Mesothelial cell of epicardium (in vitro differentiated cells): ENCODE measurements around the gene ATP6V0E2. TPM values are rescaled to one million over a fixed set of nuclear protein-coding genes. Genes with fewer than 3 reads are reported as not detected.
"Not testable (repeated sequence)": the region's sequence is repeated elsewhere in the genome, so short reads cannot be mapped to it uniquely, and the experiment has no call there.

Source experiments
- DNase-seq, 2 experiments: peaks; one replicate each; pipeline ENCODE4 v3.0.0; 2021; ENCODE audit warnings: low spot score in 2 of 2; ENCODE audit not compliant: unreplicated experiment in 2 of 2
- H3K27ac Mint-ChIP-seq: 2 replicates; pipeline ENCODE4 v1.8.0; 2021; ENCODE audit warnings: mixed read lengths
- H3K27me3 Mint-ChIP-seq: 2 replicates; pipeline ENCODE4 v1.8.0; 2021; ENCODE audit warnings: low read depth, mixed read lengths
- H3K36me3 Mint-ChIP-seq: 2 replicates; pipeline ENCODE4 v1.8.0; 2021; ENCODE audit warnings: mixed read lengths
- H3K4me1 Mint-ChIP-seq: 2 replicates; pipeline ENCODE4 v1.8.0; 2021; ENCODE audit warnings: mixed read lengths
- H3K4me3 Mint-ChIP-seq: 2 replicates; pipeline ENCODE4 v1.8.0; 2021; ENCODE audit warnings: mild to moderate bottlenecking, moderate library complexity, mixed read lengths
- H3K9me3 Mint-ChIP-seq: 2 replicates; pipeline ENCODE4 v1.8.0; 2021; ENCODE audit warnings: mixed read lengths
- total RNA-seq: library from RNA; stranded (reverse); gene quantifications from 3 replicates; pipeline ENCODE4 v1.2.1, GENCODE V29; 2021
- TF ChIP-seq, protein P1 (sequence below): fragments of 200-600 bp; sonication (generic); IDR thresholded peaks from one replicate; pipeline ENCODE4 v1.5.0; 2021; ENCODE audit warnings: antibody characterized with exemption; ENCODE audit not compliant: unreplicated experiment

The ATP6V0E2 gene
- total RNA-seq, 1 donor from 2014 or later: 30.0 TPM

DNA sequence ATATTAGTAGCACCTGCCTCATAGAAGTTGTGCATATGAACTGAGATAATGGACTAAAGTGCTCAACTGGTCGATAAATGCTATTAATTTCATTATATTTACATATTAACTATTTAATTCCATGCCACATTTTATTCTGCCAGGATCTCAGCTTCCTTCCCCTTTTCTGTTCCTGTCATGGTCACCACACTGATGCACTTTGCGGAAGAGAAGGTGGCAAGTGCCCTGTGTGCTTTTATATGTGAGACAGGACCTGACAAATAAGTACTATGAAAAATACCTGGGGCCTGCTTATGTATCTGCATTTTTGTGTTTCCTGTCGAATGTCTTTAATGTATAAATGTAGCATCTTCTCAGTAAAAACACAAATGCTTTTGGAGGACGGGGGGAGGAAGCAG lies 12.2 kb downstream of the ATP6V0E2 start:
- peaks cover 2% of the 10 kb centered on the region for H3K4me1 Mint-ChIP-seq
- no peak for DNase-seq
- peaks cover 3% of the 10 kb centered on the region for H3K27me3 Mint-ChIP-seq
- no peak overlapping the region for H3K4me3 Mint-ChIP-seq
- peaks cover 5% of the 10 kb centered on the region for H3K36me3 Mint-ChIP-seq
- H3K27ac Mint-ChIP-seq: no peak overlapping the region
- no peaks in the 10 kb centered on the region for H3K9me3 Mint-ChIP-seq
- TF ChIP-seq, protein P1, sequence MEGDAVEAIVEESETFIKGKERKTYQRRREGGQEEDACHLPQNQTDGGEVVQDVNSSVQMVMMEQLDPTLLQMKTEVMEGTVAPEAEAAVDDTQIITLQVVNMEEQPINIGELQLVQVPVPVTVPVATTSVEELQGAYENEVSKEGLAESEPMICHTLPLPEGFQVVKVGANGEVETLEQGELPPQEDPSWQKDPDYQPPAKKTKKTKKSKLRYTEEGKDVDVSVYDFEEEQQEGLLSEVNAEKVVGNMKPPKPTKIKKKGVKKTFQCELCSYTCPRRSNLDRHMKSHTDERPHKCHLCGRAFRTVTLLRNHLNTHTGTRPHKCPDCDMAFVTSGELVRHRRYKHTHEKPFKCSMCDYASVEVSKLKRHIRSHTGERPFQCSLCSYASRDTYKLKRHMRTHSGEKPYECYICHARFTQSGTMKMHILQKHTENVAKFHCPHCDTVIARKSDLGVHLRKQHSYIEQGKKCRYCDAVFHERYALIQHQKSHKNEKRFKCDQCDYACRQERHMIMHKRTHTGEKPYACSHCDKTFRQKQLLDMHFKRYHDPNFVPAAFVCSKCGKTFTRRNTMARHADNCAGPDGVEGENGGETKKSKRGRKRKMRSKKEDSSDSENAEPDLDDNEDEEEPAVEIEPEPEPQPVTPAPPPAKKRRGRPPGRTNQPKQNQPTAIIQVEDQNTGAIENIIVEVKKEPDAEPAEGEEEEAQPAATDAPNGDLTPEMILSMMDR: no peak

DNA sequence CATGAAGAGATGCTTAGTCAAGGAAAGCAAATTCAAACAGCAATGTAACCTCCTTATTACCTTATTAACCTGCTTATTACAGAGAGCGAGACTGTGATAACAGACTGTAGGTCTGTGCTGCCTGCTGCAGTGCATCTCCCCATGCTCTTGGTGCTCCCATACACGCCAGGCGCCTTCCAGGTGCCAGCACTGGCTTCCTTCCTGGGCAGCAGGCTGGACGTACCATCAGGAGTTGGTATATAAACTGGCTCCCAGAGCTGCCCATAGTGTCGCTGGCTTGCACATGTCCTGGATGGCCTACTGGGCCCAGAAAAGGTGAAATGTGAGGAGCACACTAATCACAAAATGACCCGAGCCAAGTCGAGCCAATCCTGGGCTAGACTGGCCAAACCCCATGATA lies 13.5 kb downstream of the ATP6V0E2 start:
- H3K27ac Mint-ChIP-seq: no peak overlapping the region
- H3K4me1 Mint-ChIP-seq: peaks cover 2% of the 10 kb centered on the region
- no peak overlapping the region for H3K4me3 Mint-ChIP-seq
- no peak for DNase-seq
- TF ChIP-seq, protein P1: no peak
- no peaks in the 10 kb centered on the region for H3K9me3 Mint-ChIP-seq
- H3K36me3 Mint-ChIP-seq: peaks cover 5% of the 10 kb centered on the region
- peaks cover 6% of the 10 kb centered on the region for H3K27me3 Mint-ChIP-seq

DNA sequence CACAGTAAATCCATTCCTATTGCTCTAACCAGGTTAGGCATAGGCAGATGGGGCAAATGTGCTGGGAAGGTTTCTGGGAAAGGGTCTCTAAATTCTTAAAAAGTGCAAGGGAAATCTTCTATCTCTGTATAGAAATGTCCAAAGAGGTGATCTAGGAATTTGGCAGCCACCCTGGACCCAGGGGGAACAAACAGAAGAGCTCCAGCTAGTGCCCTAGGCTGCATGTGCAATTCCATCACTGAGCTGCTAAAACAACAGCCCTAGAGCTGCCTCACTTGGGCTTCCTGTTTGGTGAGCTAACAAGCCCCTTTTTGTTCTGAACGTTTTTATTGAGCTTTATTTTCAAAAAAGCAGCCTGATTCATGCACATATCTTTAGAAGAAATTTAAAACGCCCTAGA lies 16.9 kb downstream of the ATP6V0E2 start:
- not testable (repeated sequence) for H3K9me3 Mint-ChIP-seq, DNase-seq, H3K27ac Mint-ChIP-seq, H3K4me3 Mint-ChIP-seq, H3K4me1 Mint-ChIP-seq, H3K36me3 Mint-ChIP-seq
- peaks cover 20% of the 10 kb centered on the region for H3K27me3 Mint-ChIP-seq

DNA sequence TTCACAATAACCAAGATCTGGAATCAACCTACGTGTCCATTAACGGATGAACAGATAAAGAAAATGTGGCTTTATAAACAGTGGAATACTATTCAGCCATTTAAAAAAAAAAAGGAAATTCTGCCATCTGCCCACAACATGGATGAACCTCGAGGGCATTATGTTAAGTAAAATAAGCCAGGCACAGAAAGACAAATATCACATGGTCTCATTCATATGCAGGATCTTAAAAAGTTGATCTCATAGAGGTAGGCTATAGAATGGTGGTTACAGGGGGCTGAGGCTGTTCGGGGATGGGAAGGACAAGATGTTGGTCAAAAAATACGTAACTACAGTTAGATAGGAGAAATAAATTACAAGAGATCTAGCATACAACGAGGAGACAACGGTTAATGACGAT lies 21.2 kb downstream of the ATP6V0E2 start:
- H3K27me3 Mint-ChIP-seq: peaks cover 21% of the 10 kb centered on the region
- H3K9me3 Mint-ChIP-seq, H3K4me3 Mint-ChIP-seq, H3K27ac Mint-ChIP-seq, H3K4me1 Mint-ChIP-seq, H3K36me3 Mint-ChIP-seq, DNase-seq: not testable (repeated sequence)

DNA sequence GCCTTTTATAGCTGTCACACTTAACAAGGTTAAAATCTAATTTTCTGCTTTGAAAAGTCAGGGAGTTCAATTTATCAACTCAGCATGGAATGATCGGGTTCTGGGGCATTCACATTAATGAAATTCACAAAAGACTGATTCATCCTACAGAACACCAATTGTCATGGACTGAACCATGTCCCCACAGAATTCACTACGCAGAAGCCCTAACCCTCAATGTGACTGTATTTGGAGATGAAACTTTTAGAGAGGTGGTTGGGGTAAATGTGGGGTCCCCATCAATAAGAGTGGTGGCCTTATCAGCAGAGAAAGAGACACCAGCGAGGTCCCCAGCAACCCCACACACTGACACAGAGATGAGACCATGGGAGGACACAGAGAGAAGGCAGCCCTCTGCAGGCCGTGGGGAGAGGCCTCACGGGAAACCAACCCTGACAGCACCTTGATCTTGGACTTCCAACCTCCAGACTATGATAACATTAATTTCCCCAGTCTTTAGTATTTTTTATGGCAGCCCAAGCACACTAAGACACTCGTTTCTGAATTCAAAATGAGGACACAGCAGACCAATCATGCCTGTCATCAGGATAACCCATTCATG lies 34.1 kb downstream of the ATP6V0E2 start:
- not testable (repeated sequence) for H3K4me3 Mint-ChIP-seq, H3K9me3 Mint-ChIP-seq, DNase-seq, H3K27ac Mint-ChIP-seq, H3K36me3 Mint-ChIP-seq, H3K27me3 Mint-ChIP-seq, H3K4me1 Mint-ChIP-seq

DNA sequence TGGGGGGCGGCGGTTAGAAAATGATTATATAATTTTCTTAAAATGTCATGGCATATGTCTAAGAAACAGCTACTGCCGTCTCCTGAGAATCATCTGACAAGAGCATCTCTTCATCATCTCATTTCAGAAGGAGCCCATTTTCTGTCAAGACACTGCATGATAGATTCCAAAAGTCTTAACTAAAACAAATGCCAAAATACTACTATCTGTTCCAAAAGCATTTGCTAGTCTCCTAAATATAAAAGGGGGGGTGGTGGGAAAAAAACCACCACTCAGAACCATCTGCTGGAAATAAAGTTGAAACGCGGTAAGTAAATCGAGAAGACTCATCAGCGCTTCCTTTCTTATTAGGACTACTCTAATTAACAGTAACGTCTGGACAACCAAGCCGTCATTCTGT lies 36.5 kb downstream of the ATP6V0E2 start:
- H3K27ac Mint-ChIP-seq, H3K36me3 Mint-ChIP-seq, H3K9me3 Mint-ChIP-seq, DNase-seq, H3K4me1 Mint-ChIP-seq, H3K4me3 Mint-ChIP-seq, H3K27me3 Mint-ChIP-seq: not testable (repeated sequence)

DNA sequence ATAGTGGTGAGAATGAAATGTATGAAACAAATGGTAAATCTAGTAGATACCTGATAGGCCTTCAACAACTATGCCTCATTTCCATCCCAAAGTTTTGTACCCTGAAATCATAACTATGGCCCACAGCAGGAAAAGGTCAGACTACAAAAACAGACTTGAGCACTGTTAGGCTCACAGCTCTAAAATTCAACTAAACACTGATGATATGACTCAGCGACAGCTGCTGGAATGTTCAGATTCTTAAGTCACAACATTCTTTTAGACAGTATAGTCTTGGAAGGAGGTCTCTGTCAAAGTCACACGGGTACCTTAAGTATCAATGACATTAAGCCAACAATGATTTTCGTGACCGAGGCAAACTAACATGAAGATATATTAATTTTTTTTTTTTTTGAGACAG lies 38.4 kb downstream of the ATP6V0E2 start:
- DNase-seq, H3K4me3 Mint-ChIP-seq, H3K27ac Mint-ChIP-seq: not testable (repeated sequence)

DNA sequence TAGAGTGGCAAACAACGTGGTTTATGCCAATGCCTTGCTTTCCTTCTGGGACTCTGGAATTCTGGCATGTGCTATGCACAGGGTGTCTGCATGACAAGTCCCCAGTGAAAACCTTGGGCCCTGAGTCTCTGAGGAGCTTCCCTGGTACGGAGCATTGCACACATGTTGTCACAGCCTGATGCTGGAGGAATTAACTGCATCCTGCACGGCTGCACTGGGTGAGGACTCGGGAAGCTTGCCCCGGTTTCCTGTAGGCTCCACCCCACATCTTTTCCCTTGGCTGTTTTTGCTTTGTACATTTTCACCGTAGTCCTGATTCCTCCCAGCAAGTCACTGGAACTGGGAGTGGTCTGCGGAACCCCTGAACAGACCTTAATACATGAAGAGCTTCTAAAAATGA lies 52.6 kb downstream of the ATP6V0E2 start:
- H3K9me3 Mint-ChIP-seq, H3K4me3 Mint-ChIP-seq, H3K27me3 Mint-ChIP-seq, H3K36me3 Mint-ChIP-seq, H3K4me1 Mint-ChIP-seq, H3K27ac Mint-ChIP-seq, DNase-seq: not testable (repeated sequence)

More for the DNA sequence above, 38.4 kb downstream of the ATP6V0E2 start:
- H3K4me1 Mint-ChIP-seq, H3K27me3 Mint-ChIP-seq, H3K36me3 Mint-ChIP-seq, H3K9me3 Mint-ChIP-seq: not testable (repeated sequence)

Other genes with a start within 250 kb of the ATP6V0E2 start
- gene ZNF467, start 100.4 kb upstream of the ATP6V0E2 start, total RNA-seq: 35.3 to 38.9 TPM (median 38.0 TPM) in 3 replicates
- 27.4 to 31.6 TPM (median 27.7 TPM) in 3 replicates for gene ZNF862, start 35.6 kb upstream of the ATP6V0E2 start, total RNA-seq